GM18499 (cell line): ENCODE measurements around the gene TAX1BP1.

Experiments
- ATAC-seq: cut with Tn5 transposase; IDR thresholded peaks from one replicate; pipeline ENCODE4 v1.9.1; 2021; ENCODE audit warnings: moderate number of reproducible peaks; ENCODE audit not compliant: insufficient read depth, unreplicated experiment

The TAX1BP1 gene

DNA sequence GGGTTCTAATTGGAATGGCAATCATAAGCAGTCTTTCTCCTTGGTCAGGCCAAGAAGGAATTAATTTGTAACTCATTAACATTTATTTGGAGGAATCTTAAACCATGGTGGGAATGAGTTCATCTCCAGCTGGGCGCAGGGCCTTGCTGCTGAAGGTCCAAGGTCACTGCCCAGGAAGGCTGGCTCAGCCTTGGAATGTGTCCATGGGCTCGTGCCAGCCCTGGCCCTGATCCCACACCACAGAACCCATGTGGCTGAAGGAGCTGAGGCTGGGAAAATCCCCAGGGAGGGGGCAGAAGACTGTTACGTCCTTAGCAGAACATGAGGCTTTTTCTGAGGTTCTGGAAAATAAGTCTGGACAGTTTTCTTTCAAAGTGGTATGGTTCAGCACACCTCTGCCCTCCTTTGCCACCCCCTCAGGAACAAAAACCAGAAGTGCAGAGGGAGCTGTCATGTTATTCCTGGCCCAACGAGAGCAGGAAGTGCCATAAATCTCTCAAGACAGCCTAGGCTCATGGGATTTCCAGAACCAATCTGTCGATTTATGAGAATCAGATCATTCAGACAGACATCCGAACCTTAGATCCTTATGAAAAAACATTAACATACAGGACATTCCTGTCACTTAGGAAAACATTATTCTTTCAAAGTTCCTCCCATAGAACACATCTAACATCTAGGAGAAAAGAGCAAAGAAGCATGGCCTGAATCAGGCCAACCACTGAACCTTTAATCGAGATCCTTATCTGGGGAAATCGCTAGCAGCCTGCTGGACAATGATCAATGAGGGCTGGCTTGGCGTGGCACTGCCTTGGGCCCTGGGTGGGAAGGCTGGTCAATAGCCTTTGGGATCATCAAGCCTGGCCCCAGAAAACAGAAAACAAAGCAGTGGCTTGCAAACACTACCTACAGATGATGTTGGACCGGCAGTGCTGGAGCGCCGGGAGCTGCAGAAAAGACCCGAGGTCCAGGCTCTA, 134.3 kb downstream of the TAX1BP1 start:
- no peak for ATAC-seq

DNA sequence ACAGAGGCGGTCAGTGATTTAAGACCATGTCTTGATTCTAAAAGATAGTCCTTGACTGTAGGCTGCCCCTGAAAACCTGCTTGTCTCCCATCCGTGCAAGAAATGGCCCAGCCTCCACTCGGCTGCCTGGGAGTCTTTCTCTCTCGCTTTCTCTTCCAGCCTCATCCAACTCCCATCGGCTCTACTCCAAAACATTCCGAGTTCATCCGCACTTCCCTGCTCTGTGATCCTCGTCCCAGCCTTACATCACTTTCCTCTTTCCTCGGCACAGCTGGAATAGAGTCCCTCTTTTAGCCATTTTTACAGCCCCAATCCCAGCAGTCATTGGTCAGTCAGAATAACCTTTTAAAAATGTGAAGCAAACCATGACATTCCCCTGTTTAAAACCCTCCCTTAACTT, 135.1 kb downstream of the TAX1BP1 start:
- no peak for ATAC-seq

DNA sequence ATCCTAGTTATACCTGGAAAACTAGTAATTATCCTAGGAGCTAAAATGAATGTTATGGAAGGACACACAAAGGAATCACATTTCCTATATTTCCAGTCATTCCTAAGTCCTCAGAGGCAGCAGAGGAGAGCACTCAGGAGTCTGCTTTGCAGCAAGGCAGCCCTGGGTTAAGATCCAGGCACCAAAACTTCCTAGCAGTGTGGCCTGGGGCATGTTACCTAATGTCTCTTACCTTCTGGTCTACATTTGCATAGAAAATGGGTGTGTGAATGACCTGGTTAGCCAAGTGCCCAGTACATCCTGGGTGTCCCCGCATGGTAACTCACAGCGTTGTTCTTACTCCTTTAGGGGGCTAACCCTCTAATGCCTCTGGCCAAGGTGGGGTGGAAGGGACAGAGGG, 135.9 kb downstream of the TAX1BP1 start:
- no peak for ATAC-seq

- no peak for ATAC-seq
These were observed 136.8 kb downstream of the TAX1BP1 start for GRCh38 chr7:27876756-27877155.
